Mucosa of rectum (tissue), 2 donors: ENCODE results near the gene BHLHE41.

ENCODE experiments used
- H3K27ac ChIP-seq, 2 donors: one replicate each; pipeline ENCODE4 v1.7.0; 2013; ENCODE audit warnings: inconsistent platforms in 2 of 2, low read depth in 2 of 2, low read length in 2 of 2
- H3K27me3 ChIP-seq, 2 donors: one replicate each; pipeline ENCODE4 v1.7.0; 2013; ENCODE audit warnings: low read length in 2 of 2; ENCODE audit not compliant: control insufficient read depth in 2 of 2, insufficient read depth in 2 of 2
- H3K36me3 ChIP-seq, 2 donors: one replicate each; pipeline ENCODE4 v1.7.0; 2013; ENCODE audit warnings: low read length in 2 of 2; ENCODE audit not compliant: control insufficient read depth in 2 of 2, insufficient read depth in 2 of 2
- H3K4me1 ChIP-seq, 2 donors: one replicate each; pipeline ENCODE4 v1.7.0; 2013; ENCODE audit warnings: low read length in 2 of 2, mild to moderate bottlenecking in 1 of 2; ENCODE audit not compliant: control insufficient read depth in 2 of 2, insufficient read depth in 2 of 2
- H3K4me3 ChIP-seq, 2 donors: one replicate each; pipeline ENCODE4 v1.7.0; 2013; ENCODE audit warnings: low read length in 2 of 2
- H3K9ac ChIP-seq, 2 donors: one replicate each; pipeline ENCODE4 v1.7.0; 2013; ENCODE audit warnings: low read length in 2 of 2, low read depth in 1 of 2, mild to moderate bottlenecking in 1 of 2
- H3K9me3 ChIP-seq, 2 donors: one replicate each; pipeline ENCODE4 v1.7.0; 2013; ENCODE audit warnings: low read length in 2 of 2; ENCODE audit not compliant: control insufficient read depth in 2 of 2
- donor health status: healthy.
- donor health status: Normal muscosa, but diverticular disease.

Gene BHLHE41

DNA sequence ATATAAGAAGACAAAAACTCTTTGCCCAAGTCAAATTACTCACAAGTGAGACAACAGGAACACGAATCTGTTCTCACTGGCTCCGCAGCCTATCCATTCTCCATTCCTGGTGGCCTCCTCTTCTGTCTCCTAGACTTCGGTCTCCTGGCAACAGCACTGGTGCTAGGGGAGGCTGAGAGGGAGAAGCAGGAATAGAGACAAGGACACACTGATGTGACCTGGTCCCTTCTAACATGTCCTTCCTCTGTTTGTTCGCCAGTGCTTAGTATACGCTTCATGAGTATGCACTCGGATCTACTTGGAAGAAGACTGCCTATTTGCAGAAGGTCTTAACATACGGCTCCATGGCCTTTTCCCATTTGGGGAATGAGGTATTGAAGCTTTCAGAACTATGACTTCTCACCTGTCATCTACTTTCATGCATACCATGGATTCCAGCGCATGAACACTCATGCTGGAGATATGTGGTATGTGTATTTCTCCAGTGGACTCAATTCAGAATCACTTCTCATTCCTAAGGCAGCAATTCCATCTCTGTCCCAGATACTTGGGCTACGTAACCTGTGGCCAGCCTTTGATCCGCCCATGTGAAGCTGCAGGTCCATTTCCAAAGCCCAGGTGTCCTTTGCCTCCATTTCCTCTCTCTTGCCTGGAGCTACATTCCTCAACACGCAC is 33.9 kb downstream of the BHLHE41 start:
- H3K27ac ChIP-seq = no peak overlapping the region
- no peaks in the 10 kb centered on the region for H3K27me3 ChIP-seq
- H3K4me1 ChIP-seq = no peaks in the 10 kb centered on the region
- no peaks in the 10 kb centered on the region for H3K36me3 ChIP-seq
- no peak overlapping the region for H3K4me3 ChIP-seq
- no peaks in the 10 kb centered on the region for H3K9me3 ChIP-seq
- H3K9ac ChIP-seq = no peak overlapping the region

GRCh38 chr12:26088998-26089397 is 35.8 kb downstream of the BHLHE41 start:
- no peaks in the 10 kb centered on the region for H3K36me3 ChIP-seq
- H3K9me3 ChIP-seq = no peaks in the 10 kb centered on the region
- no peak overlapping the region for H3K27ac ChIP-seq
- H3K9ac ChIP-seq = no peak overlapping the region
- no peak overlapping the region for H3K4me3 ChIP-seq
- H3K27me3 ChIP-seq = no peaks in the 10 kb centered on the region
- no peaks in the 10 kb centered on the region for H3K4me1 ChIP-seq

- Histone ChIP-seq H3K9ac (no peak overlapping the region), H3K27me3 (no peaks in the 10 kb centered on the region), H3K27ac (no peak overlapping the region), H3K4me1 (no peaks in the 10 kb centered on the region), H3K9me3 (no peaks in the 10 kb centered on the region), H3K4me3 (no peak overlapping the region), H3K36me3 (no peaks in the 10 kb centered on the region)
Observed at GRCh38 chr12:26086936-26087335, 37.9 kb downstream of the BHLHE41 start.

DNA sequence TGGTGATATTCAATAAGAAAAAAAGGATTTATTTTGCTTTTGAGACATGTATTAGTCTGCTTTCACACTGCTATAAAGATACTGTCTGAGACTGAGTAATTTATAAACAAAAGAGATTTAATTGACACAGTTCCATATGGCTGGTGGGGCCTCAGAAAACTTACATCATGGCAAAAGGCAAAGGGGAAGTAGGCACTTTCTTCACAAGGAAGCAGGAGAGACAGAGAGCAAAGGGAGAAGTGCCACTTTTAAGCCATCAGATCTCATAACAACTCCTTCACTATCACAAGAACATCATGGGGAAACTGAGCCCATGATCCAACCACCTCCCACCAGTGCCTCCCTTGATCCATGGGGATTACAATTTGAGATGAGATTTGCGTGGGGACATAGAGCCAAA is 43.9 kb downstream of the BHLHE41 start:
- Histone ChIP-seq H3K27me3 (no peaks in the 10 kb centered on the region), H3K9me3 (no peaks in the 10 kb centered on the region), H3K9ac (no peak overlapping the region), H3K36me3 (no peaks in the 10 kb centered on the region), H3K4me1 (no peaks in the 10 kb centered on the region), H3K4me3 (no peak overlapping the region), H3K27ac (no peak overlapping the region)

GRCh38 chr12:26077915-26078702 is 46.7 kb downstream of the BHLHE41 start:
- Histone ChIP-seq H3K27ac (no peak overlapping the region), H3K9ac (no peak overlapping the region)

More at GRCh38 chr12:26077915-26078702, 46.7 kb downstream of the BHLHE41 start:
- no peaks in the 10 kb centered on the region for H3K27me3 ChIP-seq
- no peak overlapping the region for H3K4me3 ChIP-seq
- no peaks in the 10 kb centered on the region for H3K9me3 ChIP-seq
- no peaks in the 10 kb centered on the region for H3K4me1 ChIP-seq
- H3K36me3 ChIP-seq = no peaks in the 10 kb centered on the region
